Esophagus squamous epithelium (tissue), 4 donors: ENCODE measurements around the gene RAB29.

Experiments
- POLR2A ChIP-seq, 4 donors: fragments of 450-650 bp; IDR thresholded peaks; one replicate each; pipeline ENCODE4 v1.6.1; 2017; ENCODE audit warnings: antibody characterized with exemption in 4 of 4, mild to moderate bottlenecking in 4 of 4, moderate library complexity in 3 of 4
- TF ChIP-seq, protein P1 (sequence below), 6 experiments: fragments of 450-650 bp in 4 of 6; fragments of 200-600 bp in 2 of 6; sonication (generic) in 2 of 6; IDR thresholded peaks; one replicate each; pipeline ENCODE4 v1.5.1; 2016 to 2019; ENCODE audit warnings: antibody characterized with exemption in 6 of 6, mild to moderate bottlenecking in 4 of 6, moderate library complexity in 4 of 6

DNA sequence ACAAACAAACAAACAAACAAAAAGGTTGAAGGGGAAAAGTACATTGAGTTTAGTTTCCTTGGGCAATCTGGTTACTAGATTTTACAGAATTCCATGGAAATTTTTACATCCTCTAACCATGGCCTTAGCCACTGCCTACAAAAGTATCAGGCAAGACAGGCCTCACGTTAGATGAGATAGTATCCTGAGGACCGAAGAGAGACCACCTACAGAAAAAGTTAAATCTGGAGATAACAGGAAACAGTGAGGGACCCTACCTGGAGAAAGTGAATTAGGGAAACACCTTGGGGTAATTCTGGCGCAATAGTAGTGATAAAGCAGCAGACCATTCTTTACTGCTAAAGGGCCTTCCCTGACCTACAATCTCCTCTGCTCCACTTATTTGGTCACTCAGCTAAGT lies 8.7 kb downstream of the RAB29 start:
- TF ChIP-seq, protein P1, sequence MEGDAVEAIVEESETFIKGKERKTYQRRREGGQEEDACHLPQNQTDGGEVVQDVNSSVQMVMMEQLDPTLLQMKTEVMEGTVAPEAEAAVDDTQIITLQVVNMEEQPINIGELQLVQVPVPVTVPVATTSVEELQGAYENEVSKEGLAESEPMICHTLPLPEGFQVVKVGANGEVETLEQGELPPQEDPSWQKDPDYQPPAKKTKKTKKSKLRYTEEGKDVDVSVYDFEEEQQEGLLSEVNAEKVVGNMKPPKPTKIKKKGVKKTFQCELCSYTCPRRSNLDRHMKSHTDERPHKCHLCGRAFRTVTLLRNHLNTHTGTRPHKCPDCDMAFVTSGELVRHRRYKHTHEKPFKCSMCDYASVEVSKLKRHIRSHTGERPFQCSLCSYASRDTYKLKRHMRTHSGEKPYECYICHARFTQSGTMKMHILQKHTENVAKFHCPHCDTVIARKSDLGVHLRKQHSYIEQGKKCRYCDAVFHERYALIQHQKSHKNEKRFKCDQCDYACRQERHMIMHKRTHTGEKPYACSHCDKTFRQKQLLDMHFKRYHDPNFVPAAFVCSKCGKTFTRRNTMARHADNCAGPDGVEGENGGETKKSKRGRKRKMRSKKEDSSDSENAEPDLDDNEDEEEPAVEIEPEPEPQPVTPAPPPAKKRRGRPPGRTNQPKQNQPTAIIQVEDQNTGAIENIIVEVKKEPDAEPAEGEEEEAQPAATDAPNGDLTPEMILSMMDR (IDR thresholded peaks at IDR 0.05) = no peak
- TF ChIP-seq POLR2A (IDR thresholded peaks at IDR 0.05) = no peak
